Measurements from ENCODE around the gene ZCCHC4. TPM values are rescaled to one million over a fixed set of nuclear protein-coding genes. Genes with fewer than 3 reads are reported as not detected.

The ZCCHC4 gene
- total and polyA plus RNA-seq, 2 of the 4 experiments (the other 2 are of a cell fraction) = 7.9 to 8.1 TPM

- CTCF ChIA-PET = interaction anchor here (0.9 kb wide), 1 partner anchor 14 kb away, joined by 3 read pairs; no protein-coding TSS in a partner anchor
These were observed 14.9 kb upstream of the ZCCHC4 start for GRCh38 chr4:25297528-25298242.

More at GRCh38 chr4:25297528-25298242, 14.9 kb upstream of the ZCCHC4 start:
- H3K9ac ChIP-seq (ENCODE audit: low read depth, low read length) = no peak overlapping the region
- H3K9me3 ChIP-seq (ENCODE audit: control insufficient read depth, insufficient read depth, low read length) = no peaks in the 10 kb centered on the region
- no peak overlapping the region for H2BK20ac ChIP-seq (ENCODE audit: low read depth, low read length)
- in situ Hi-C loops (cut with MboI; ENCODE audit: low sequenced_read_pairs) (no loop called here), intact Hi-C loops (cut with micrococcal nuclease) (no loop called here), dilution Hi-C loops (cut with HindIII; ENCODE audit: low sequenced_read_pairs, unreplicated experiment) (no loop called here)
- no peak overlapping the region for H2BK5ac ChIP-seq (ENCODE audit: low read depth, low read length, poor library complexity, severe bottlenecking)
- H2AK5ac ChIP-seq (ENCODE audit: low read depth, low read length) = no peak overlapping the region
- no peak overlapping the region for H3K56ac ChIP-seq (ENCODE audit: extremely low read depth, insufficient read depth, low read length)
- ATAC-seq (ENCODE audit: low read depth) (no peak), DNase-seq (no peak)
- no peaks in the 10 kb centered on the region for H3K36me3 ChIP-seq (ENCODE audit: control insufficient read depth, insufficient read depth, low read length)
- TF ChIP-seq CEBPB (IDR thresholded peaks at IDR 0.05; ENCODE audit: low read depth, low read length) (no peak), MAFK (IDR thresholded peaks at IDR 0.05; ENCODE audit: low read depth, low read length) (no peak), USF2 (IDR thresholded peaks at IDR 0.05; ENCODE audit: low read depth, low read length) (no peak), POLR2A (IDR thresholded peaks at IDR 0.05; ENCODE audit: low read depth, low read length) (no peak), MAZ (IDR thresholded peaks at IDR 0.05; ENCODE audit: borderline replicate concordance, low read depth, low read length) (no peak)
- no peaks in the 10 kb centered on the region for H3K4me1 ChIP-seq (ENCODE audit: control insufficient read depth, insufficient read depth, low read length)
- H3K27me3 ChIP-seq (ENCODE audit: control insufficient read depth, insufficient read depth, low read length) = peaks cover 14% of the 10 kb centered on the region
- no TSS peak for BruUV-seq (replicated peaks)
- no peak overlapping the region for H4K5ac ChIP-seq (ENCODE audit: low read depth, low read length)
- no peak overlapping the region for H3K4ac ChIP-seq (ENCODE audit: low read depth, low read length)
- H2AFZ ChIP-seq (replicated peaks; ENCODE audit: low read length, poor library complexity) = no peak overlapping the region
- H3K18ac ChIP-seq (ENCODE audit: low read depth, low read length) = no peak overlapping the region
- H4K8ac ChIP-seq (ENCODE audit: low read depth in 2 of 2, low read length in 2 of 2) = no peak overlapping the region
- no CpG with 5 or more reads among the region's 5 CpGs for WGBS, 2 experiments (ENCODE audit: extremely low coverage in 2 of 2, insufficient read length in 1 of 2)
- no peaks in the 10 kb centered on the region for H3K9me1 ChIP-seq (ENCODE audit: insufficient read depth, low read length)
- H2AK9ac ChIP-seq (replicated peaks; ENCODE audit: low read depth, low read length, poor library complexity) = no peak overlapping the region
- H4K91ac ChIP-seq (ENCODE audit: insufficient read depth, low read depth, low read length) = no peak overlapping the region
- H3K4me3 ChIP-seq (ENCODE audit: insufficient read depth, low read depth, low read length) = no peak overlapping the region
- H2BK15ac ChIP-seq (ENCODE audit: low read depth, low read length) = no peak overlapping the region
- no peaks in the 10 kb centered on the region for H4K20me1 ChIP-seq (ENCODE audit: insufficient read depth, low read length)
- no peak overlapping the region for H3K23ac ChIP-seq (ENCODE audit: low read depth, low read length)
- no peak overlapping the region for H3K14ac ChIP-seq (replicated peaks; ENCODE audit: low read depth, low read length)
- POLR2A ChIA-PET (ENCODE audit: unreplicated experiment) = no interaction called here
- no peak overlapping the region for H3K27ac ChIP-seq (ENCODE audit: insufficient read depth, low read length)
- no peak overlapping the region for H2BK120ac ChIP-seq (ENCODE audit: low read depth, low read length)
- H3K4me2 ChIP-seq (ENCODE audit: low read depth, low read length) = no peak overlapping the region
- H3K79me1 ChIP-seq (ENCODE audit: low read depth in 1 of 2, low read length in 2 of 2) = no peaks in the 10 kb centered on the region

Data from IMR-90 (cell line).